IMR-90 (cell line): ENCODE measurements around the gene HIF1A.

Experiments used
- FOS ChIP-seq: fragments of 150-350 bp; IDR thresholded peaks from 2 replicates; pipeline ENCODE4 v1.6.1; 2016; ENCODE audit warnings: low read depth, low read length
- MXI1 ChIP-seq: IDR thresholded peaks from 2 replicates; pipeline ENCODE4 v1.6.1; 2012; ENCODE audit warnings: low read depth, mild to moderate bottlenecking, low read length, moderate library complexity, borderline replicate concordance
- POLR2A ChIP-seq: IDR thresholded peaks from 2 replicates; pipeline ENCODE4 v1.6.1; 2012; ENCODE audit warnings: mild to moderate bottlenecking, low read depth, low read length
- RAD21 ChIP-seq: IDR thresholded peaks from 2 replicates; pipeline ENCODE4 v1.6.1; 2012; ENCODE audit warnings: low read length, improper control_type of control experiment
- TF ChIP-seq, protein P1 (sequence below): conservative IDR thresholded peaks from 2 replicates; pipeline ENCODE4 v1.5.1; 2012; ENCODE audit warnings: mild to moderate bottlenecking, low read depth, low read length, improper control_type of control experiment

- TF ChIP-seq, protein P1, sequence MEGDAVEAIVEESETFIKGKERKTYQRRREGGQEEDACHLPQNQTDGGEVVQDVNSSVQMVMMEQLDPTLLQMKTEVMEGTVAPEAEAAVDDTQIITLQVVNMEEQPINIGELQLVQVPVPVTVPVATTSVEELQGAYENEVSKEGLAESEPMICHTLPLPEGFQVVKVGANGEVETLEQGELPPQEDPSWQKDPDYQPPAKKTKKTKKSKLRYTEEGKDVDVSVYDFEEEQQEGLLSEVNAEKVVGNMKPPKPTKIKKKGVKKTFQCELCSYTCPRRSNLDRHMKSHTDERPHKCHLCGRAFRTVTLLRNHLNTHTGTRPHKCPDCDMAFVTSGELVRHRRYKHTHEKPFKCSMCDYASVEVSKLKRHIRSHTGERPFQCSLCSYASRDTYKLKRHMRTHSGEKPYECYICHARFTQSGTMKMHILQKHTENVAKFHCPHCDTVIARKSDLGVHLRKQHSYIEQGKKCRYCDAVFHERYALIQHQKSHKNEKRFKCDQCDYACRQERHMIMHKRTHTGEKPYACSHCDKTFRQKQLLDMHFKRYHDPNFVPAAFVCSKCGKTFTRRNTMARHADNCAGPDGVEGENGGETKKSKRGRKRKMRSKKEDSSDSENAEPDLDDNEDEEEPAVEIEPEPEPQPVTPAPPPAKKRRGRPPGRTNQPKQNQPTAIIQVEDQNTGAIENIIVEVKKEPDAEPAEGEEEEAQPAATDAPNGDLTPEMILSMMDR: no peak
- TF ChIP-seq MXI1 (no peak), POLR2A (no peak), RAD21 (no peak), FOS (no peak)
Observed at GRCh38 chr14:61700104-61700886, 5.0 kb downstream of the HIF1A start.
